GM06990 (cell line): ENCODE results near the gene MAP2K7.

Source experiments
- DNase-seq: peaks from one replicate; pipeline ENCODE4 v3.0.0-alpha.2; 2011; ENCODE audit not compliant: insufficient read length; ENCODE audit errors: extremely low read depth
- H3K27me3 ChIP-seq: replicated peaks from 2 replicates; pipeline ENCODE4 v1.6.0; 2011; ENCODE audit warnings: low read length; ENCODE audit not compliant: control insufficient read depth, insufficient read depth
- H3K36me3 ChIP-seq: 2 replicates; pipeline ENCODE4 v1.5.1; 2011; ENCODE audit warnings: low read length; ENCODE audit not compliant: control insufficient read depth, insufficient read depth
- H3K4me3 ChIP-seq: replicated peaks from 2 replicates; pipeline ENCODE4 v1.5.1; 2011; ENCODE audit warnings: low read depth, mild to moderate bottlenecking, control low read depth, low read length
- TF ChIP-seq, protein P1 (sequence below): IDR thresholded peaks from 2 replicates; pipeline ENCODE4 v1.5.1; 2011; ENCODE audit warnings: low read length, control low read depth, mild to moderate bottlenecking, inconsistent platforms; ENCODE audit not compliant: insufficient read depth, poor library complexity, severe bottlenecking

Gene MAP2K7

DNA sequence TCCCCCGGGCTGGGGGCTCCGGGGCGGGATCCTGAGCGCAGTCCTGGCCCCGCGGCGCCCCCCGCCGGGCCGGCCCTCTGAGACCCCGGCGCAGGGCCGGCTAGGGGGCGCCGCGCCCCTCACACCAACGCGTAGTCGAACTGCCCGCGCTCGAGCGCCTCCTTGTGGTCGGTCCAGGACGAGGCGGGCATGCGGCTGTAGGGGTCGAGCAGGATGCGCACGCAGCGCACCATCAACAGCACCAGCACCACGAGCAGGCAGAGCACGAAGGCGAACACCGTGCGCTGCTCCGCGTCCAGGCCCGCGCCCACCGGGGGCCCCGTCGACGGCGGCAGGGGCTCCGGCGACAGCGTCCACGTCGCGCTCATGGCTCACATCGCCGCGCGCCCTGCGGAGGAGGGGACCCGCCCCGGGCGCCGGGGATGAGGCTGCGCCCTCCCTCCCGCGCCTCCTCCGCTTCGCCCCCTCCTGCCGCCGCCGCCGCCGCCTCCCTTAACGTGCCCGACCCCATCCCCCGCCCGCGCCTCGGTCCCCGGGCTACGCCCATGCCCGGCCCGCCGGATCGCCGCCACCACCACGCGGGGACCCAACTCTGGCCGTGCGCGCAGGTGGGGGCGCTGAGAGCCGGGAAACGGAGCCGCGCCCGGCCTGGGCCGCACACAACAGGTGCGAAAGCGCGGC lies 21.6 kb downstream of the MAP2K7 start:
- TF ChIP-seq, protein P1, sequence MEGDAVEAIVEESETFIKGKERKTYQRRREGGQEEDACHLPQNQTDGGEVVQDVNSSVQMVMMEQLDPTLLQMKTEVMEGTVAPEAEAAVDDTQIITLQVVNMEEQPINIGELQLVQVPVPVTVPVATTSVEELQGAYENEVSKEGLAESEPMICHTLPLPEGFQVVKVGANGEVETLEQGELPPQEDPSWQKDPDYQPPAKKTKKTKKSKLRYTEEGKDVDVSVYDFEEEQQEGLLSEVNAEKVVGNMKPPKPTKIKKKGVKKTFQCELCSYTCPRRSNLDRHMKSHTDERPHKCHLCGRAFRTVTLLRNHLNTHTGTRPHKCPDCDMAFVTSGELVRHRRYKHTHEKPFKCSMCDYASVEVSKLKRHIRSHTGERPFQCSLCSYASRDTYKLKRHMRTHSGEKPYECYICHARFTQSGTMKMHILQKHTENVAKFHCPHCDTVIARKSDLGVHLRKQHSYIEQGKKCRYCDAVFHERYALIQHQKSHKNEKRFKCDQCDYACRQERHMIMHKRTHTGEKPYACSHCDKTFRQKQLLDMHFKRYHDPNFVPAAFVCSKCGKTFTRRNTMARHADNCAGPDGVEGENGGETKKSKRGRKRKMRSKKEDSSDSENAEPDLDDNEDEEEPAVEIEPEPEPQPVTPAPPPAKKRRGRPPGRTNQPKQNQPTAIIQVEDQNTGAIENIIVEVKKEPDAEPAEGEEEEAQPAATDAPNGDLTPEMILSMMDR = peak; percentile 88
- DNase-seq = peak; percentile 78
- H3K4me3 ChIP-seq = no peak overlapping the region; the same call in 1 of the 2 replicates
- H3K36me3 ChIP-seq = peaks cover 7% of the 10 kb centered on the region
- H3K27me3 ChIP-seq = no peaks in the 10 kb centered on the region

DNA sequence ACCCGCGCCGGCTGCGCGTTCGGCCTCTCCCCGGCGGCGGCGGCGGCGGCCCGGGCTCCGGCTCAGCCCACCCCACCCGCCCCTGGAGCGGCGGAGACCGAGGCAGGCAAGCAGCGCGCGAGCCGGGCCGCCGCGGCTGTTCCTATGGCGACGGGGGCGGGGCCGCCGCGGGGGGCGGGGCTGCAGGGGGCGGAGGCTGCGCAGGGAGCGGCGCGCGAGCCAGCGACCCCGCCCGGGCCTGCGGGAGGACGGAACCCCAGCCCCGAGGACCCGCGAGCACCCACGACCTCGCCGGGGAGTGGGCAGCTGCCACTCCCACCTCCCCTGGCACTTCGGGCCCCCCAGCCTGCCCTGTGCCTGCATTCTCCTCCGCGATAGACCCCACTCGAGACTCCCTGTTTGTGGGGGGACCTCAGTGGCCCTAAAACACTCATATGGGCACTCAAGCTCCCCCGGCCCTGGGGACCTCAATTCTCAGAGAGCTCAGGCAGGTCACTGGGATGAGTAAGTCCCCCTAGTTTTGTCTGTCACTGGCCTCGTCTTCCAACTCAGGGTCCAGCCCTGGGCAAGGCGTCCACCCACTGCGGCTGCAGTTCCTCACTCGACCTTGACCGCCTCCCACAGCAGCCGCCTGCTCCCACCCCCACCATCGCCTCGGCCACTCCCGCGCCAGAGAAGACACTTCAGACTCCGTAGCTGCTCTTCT lies 22.5 kb downstream of the MAP2K7 start, which contains the start of gene CTXN1:
Gene CTXN1 (minus strand): TSS at position 115 of the 706 bp plus-strand sequence. CDS start 597 bp downstream, outside the sequence.
- DNase-seq = peak; percentile 56

DNA sequence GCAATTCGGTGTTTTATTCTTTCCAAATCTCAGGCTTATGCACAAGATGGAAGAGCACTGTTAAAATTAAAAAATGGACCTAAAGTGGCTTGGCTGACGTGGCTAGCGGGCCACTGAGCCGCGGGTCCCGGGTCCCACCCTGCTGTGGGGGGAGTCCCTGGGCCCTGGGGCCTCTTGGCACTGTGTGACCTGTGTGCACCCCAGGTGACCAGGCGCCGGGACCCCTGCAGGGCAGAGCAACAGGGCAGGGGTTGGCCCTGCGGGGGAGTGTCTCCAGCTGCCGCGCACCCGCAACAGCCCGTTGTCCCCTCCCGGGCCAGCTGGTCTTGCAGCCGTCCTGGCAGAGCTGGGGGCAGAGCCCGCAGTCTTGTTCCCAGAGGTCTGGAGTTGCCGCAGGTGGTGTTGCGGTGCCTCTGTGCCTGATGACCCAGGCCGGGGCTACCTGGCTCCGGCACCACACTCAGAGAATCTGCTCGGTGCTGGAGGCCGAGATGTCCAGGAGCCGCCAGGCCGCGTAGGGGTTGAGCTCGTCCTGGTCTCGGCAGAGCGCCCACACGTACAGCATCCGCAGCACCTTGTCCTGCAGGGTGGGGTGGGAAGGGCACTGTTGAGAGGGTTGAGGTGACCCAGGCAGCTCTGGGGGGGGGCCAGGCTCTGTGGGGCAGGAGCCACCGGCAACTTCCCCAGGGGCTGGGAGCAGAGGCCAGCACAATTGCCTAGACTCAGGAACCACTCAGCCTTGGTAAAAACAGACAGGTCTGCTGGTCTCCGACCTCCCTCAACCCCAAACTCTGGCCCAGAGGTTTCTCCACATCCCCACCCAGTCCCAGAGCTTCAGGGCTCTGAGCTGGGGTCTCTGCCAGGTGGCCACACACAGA lies 23.3 kb downstream of the MAP2K7 start:
- Histone ChIP-seq H3K4me3 (no peak overlapping the region), H3K36me3 (peaks cover 7% of the 10 kb centered on the region)
- TF ChIP-seq, protein P1 = no peak

More for the DNA sequence above, 22.5 kb downstream of the MAP2K7 start, which contains the start of gene CTXN1:
- Histone ChIP-seq H3K4me3 (peak within 1 kb of the TSS; percentile 45), H3K27me3 (no peaks in the 10 kb centered on the region), H3K36me3 (peaks cover 7% of the 10 kb centered on the region)
- TF ChIP-seq, protein P1 = no peak

DNA sequence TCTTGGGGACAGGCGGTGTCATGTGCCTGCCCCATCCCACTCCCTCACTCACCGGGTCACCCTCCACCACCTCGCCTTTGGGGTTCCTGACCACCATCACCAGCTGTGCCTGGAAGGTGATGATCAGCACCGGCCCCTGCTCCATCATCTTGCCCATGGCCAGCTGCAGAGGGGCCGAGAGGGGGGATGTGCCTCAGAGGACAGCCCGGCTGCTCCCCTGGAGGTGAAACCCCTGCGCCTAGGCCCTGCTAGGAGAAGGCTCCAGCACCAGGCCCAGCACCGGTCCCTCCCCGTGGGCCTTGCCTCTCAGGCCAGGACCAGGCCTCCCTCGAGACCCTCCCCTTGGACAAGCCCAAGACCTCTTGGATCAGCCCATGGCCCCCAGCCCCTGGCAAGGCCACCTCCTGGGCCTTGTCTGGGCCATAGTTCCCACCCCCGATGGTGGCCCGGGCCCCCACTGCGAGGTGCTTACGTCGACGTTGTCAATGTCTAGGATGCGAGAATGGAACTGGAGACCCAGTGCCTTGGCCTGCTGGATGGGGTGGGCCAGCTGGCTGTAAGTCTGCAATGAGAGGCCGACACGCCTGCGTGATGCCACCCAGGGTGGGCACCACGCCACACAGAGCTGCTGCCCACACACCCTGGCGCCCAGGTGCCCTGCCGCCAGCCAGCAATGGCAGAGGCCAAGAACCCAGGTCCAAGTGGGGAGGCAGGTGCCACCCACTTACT lies 24.1 kb downstream of the MAP2K7 start:
- H3K27me3 ChIP-seq = no peaks in the 10 kb centered on the region
- peaks cover 10% of the 10 kb centered on the region for H3K36me3 ChIP-seq
- no peak overlapping the region for H3K4me3 ChIP-seq
- peak; percentile 14 for DNase-seq
- TF ChIP-seq, protein P1 = no peak

More for the DNA sequence above, 23.3 kb downstream of the MAP2K7 start:
- DNase-seq = peak; percentile 31
- no peaks in the 10 kb centered on the region for H3K27me3 ChIP-seq

DNA sequence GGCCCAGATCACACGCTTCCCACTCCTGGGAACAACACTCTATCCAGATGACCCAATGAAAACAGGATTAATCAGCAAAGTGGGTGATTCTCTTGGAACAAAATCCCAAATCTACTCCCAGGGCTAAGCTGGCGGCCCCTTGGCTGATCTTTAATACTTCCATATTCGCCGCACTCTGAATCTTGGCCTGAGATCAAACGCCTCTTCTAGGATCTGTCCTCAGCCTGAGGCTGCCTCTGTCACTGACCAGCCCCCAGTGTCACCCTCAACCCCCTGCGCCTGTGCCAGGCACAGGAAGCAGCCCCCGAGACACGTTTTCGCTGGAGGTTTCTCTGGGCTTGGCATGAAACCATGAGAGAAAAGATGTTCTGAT lies 24.6 kb downstream of the MAP2K7 start:
- no peak for DNase-seq
- peaks cover 11% of the 10 kb centered on the region for H3K36me3 ChIP-seq
- no peaks in the 10 kb centered on the region for H3K27me3 ChIP-seq
- TF ChIP-seq, protein P1 = no peak
- H3K4me3 ChIP-seq = no peak overlapping the region
